Osteocyte (in vitro differentiated cells): ENCODE measurements around the gene PRORP. TPM values are rescaled to one million over a fixed set of nuclear protein-coding genes. Genes with fewer than 3 reads are reported as not detected.
"Not testable (repeated sequence)": the region's sequence is repeated elsewhere in the genome, so short reads cannot be mapped to it uniquely, and the experiment has no call there.

Experiments used
- DNase-seq: peaks from one replicate; pipeline ENCODE4 v3.0.0; 2021; ENCODE audit warnings: mixed read lengths; ENCODE audit not compliant: unreplicated experiment; ENCODE audit errors: extremely low spot score
- H3K27ac Mint-ChIP-seq: one replicate; pipeline ENCODE4 v1.8.0; 2021; ENCODE audit warnings: mild to moderate bottlenecking, mixed read lengths; ENCODE audit not compliant: unreplicated experiment
- H3K27me3 Mint-ChIP-seq: one replicate; pipeline ENCODE4 v1.8.0; 2021; ENCODE audit warnings: mixed read lengths; ENCODE audit not compliant: unreplicated experiment
- H3K36me3 Mint-ChIP-seq: one replicate; pipeline ENCODE4 v1.8.0; 2021; ENCODE audit warnings: mixed read lengths; ENCODE audit not compliant: unreplicated experiment
- H3K4me1 Mint-ChIP-seq: one replicate; pipeline ENCODE4 v1.8.0; 2021; ENCODE audit warnings: mixed read lengths; ENCODE audit not compliant: unreplicated experiment
- H3K4me3 Mint-ChIP-seq: one replicate; pipeline ENCODE4 v1.8.0; 2021; ENCODE audit warnings: mild to moderate bottlenecking, moderate library complexity, mixed read lengths; ENCODE audit not compliant: unreplicated experiment
- H3K9me3 Mint-ChIP-seq: one replicate; pipeline ENCODE4 v1.8.0; 2021; ENCODE audit warnings: mixed read lengths; ENCODE audit not compliant: unreplicated experiment
- total RNA-seq: library from RNA; stranded (reverse); gene quantifications from 2 replicates; pipeline ENCODE4 v1.2.1, GENCODE V29; 2021
- TF ChIP-seq, protein P1 (sequence below): fragments of 200-600 bp; sonication (generic); IDR thresholded peaks from 2 replicates; pipeline ENCODE4 v1.5.0; 2021; ENCODE audit warnings: antibody characterized with exemption, mild to moderate bottlenecking, moderate library complexity

The PRORP gene
- total RNA-seq, 1 donor from 2014 or later, result 31.1 TPM

DNA sequence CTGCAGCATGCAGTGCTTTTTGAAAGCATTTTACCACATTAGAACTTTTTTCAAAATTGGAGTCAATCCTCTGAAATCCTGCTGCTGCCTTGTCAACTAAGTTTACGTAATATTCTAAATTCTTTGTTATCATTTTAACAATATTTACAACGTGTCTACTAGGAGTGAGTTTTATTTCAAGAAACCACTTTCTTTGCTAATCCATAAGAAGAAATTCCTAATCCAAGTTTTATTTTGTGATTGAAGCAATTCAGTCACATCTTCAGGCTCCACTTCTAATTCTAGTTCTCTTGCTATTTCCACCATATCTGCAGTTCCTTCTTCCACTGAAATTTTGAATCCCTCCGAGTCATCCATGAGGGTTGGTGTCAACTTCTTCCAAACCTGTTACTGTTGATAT lies 25.4 kb downstream of the PRORP start:
- Mint-ChIP-seq H3K27me3 (no peaks in the 10 kb centered on the region), H3K9me3 (peaks cover 4% of the 10 kb centered on the region)

DNA sequence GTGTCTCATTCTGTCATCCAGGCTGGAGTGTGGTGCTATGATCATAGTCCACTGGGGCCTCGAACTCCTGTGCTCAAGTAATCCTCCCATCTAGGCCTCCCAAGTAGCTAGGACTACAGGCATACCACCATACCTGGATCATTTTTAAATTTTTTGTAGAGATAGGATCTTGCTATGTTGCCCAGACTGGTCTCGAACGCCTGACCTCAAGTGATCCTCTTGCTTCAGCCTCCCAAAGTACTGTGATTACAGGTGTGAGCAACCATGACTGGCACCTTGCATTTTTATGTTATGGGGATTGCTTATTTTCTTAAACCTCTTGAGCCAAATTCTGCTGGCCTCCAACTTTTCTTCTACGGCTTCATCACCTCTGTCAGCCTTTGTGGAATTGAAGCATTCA lies 26.9 kb downstream of the PRORP start:
- H3K9me3 Mint-ChIP-seq, result peaks cover 4% of the 10 kb centered on the region
- no peak for DNase-seq
- TF ChIP-seq, protein P1, sequence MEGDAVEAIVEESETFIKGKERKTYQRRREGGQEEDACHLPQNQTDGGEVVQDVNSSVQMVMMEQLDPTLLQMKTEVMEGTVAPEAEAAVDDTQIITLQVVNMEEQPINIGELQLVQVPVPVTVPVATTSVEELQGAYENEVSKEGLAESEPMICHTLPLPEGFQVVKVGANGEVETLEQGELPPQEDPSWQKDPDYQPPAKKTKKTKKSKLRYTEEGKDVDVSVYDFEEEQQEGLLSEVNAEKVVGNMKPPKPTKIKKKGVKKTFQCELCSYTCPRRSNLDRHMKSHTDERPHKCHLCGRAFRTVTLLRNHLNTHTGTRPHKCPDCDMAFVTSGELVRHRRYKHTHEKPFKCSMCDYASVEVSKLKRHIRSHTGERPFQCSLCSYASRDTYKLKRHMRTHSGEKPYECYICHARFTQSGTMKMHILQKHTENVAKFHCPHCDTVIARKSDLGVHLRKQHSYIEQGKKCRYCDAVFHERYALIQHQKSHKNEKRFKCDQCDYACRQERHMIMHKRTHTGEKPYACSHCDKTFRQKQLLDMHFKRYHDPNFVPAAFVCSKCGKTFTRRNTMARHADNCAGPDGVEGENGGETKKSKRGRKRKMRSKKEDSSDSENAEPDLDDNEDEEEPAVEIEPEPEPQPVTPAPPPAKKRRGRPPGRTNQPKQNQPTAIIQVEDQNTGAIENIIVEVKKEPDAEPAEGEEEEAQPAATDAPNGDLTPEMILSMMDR, result no peak

More for the DNA sequence above, 25.4 kb downstream of the PRORP start:
- Mint-ChIP-seq H3K36me3 (peaks cover 24% of the 10 kb centered on the region), H3K4me1 (no peaks in the 10 kb centered on the region), H3K4me3 (no peak overlapping the region), H3K27ac (no peak overlapping the region)
- TF ChIP-seq, protein P1, result no peak
- no peak for DNase-seq

DNA sequence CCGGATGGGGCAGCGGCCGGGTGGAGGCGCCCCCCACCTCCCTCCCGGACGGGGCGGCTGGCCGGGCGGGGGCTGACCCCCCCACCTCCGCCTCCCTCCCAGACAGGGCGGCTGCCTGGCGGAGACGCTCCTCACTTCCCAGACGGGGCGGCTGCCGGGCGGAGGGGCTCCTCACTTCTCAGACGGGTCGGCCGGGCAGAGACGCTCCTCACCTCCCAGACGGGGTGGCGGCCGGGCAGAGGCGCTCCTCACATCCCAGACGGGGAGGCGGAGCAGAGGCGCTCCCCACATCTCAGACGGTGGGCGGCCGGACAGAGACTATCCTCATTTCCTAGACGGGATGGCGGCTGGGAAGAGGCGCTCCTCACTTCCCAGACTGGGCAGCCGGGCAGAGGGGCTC lies 30.2 kb downstream of the PRORP start:
- peaks cover 13% of the 10 kb centered on the region for H3K4me1 Mint-ChIP-seq
- H3K27ac Mint-ChIP-seq, H3K9me3 Mint-ChIP-seq, DNase-seq, H3K4me3 Mint-ChIP-seq, H3K27me3 Mint-ChIP-seq: not testable (repeated sequence)
- peaks cover 22% of the 10 kb centered on the region for H3K36me3 Mint-ChIP-seq

More for the DNA sequence above, 26.9 kb downstream of the PRORP start:
- no peaks in the 10 kb centered on the region for H3K27me3 Mint-ChIP-seq
- H3K36me3 Mint-ChIP-seq, result peaks cover 26% of the 10 kb centered on the region
- no peak overlapping the region for H3K4me3 Mint-ChIP-seq
- no peak overlapping the region for H3K27ac Mint-ChIP-seq
- no peaks in the 10 kb centered on the region for H3K4me1 Mint-ChIP-seq

DNA sequence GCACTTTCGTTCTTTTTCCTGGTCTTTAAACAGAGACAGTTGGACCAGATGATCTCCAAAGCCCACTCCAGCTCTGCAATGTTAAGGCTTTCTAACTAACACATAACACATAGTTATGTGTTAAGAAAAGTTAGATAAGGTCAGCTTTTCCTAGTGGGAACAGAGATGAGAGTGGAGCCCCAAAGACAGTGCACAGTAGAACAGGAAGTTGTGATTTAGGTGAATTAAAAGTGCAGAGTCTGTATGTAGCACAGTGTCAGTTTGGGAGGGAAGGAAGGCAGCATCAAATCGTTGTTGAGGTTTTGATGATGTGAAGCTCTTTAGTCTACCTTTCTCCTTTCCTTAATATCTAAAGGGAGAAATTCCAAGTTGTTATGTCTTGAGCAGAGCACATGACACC lies 31.7 kb downstream of the PRORP start:
- DNase-seq, result no peak
- TF ChIP-seq, protein P1, result no peak
- Mint-ChIP-seq H3K27ac (no peak overlapping the region), H3K36me3 (peaks cover 21% of the 10 kb centered on the region), H3K4me1 (peaks cover 17% of the 10 kb centered on the region), H3K27me3 (no peaks in the 10 kb centered on the region), H3K9me3 (no peaks in the 10 kb centered on the region), H3K4me3 (no peak overlapping the region)

DNA sequence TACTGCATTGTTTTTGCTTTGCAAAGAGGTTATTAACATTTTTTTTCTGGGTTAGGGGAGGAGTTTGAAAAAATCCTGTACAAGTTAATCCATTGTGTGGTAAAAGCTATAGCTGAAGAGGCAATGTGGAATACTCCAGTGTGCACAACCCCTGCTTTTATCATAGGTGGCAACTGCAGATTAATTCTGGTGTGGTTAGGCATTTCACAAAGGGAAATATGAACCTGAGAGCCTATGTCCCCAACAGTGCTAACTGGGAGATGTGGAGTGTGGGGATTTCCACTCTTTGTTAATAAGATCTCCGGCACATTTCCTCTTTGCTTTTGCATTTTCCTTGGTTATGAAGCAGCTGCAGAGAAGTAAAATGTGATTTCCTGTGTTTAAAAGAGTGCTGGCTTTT lies 33.6 kb downstream of the PRORP start:
- peaks cover 31% of the 10 kb centered on the region for H3K4me1 Mint-ChIP-seq
- peak overlapping the region; percentile 77 for H3K27ac Mint-ChIP-seq
- H3K27me3 Mint-ChIP-seq, result no peaks in the 10 kb centered on the region
- TF ChIP-seq, protein P1, result no peak
- no peaks in the 10 kb centered on the region for H3K9me3 Mint-ChIP-seq
- H3K36me3 Mint-ChIP-seq, result peaks cover 14% of the 10 kb centered on the region
- H3K4me3 Mint-ChIP-seq, result peak overlapping the region; percentile 12
- DNase-seq, result no peak

DNA sequence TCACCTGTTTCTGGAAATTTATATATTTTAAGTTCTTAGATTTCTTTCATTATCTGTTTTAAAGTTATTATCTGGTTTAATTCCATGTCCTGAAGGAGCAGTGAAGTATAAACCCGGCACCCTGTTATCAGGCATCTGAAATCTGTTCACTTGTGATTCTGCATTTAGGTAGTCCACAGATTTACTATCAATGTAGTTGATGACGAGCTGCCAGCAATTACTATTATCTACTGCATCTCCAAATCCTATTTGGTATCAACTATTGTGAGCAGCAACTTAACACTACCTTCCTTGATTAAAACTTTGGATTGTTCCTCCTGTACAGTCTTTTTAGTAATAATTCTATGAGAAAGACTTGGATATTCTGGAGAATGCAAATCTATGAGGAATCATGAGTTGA lies 36.1 kb downstream of the PRORP start:
- Mint-ChIP-seq H3K4me1 (peaks cover 31% of the 10 kb centered on the region), H3K36me3 (peaks cover 9% of the 10 kb centered on the region), H3K27ac (no peak overlapping the region), H3K4me3 (no peak overlapping the region), H3K27me3 (no peaks in the 10 kb centered on the region), H3K9me3 (no peaks in the 10 kb centered on the region)
- TF ChIP-seq, protein P1, result no peak
- no peak for DNase-seq
